HL-60 (cell line): ENCODE results near the gene PPM1E.

Experiments used
- POLR2AphosphoS5 ChIP-seq: IDR thresholded peaks from 2 replicates; pipeline ENCODE4 v1.6.1; 2012; ENCODE audit warnings: low read depth
- REST ChIP-seq: IDR thresholded peaks from 2 replicates; pipeline ENCODE4 v1.6.1; 2012; ENCODE audit warnings: low read depth; ENCODE audit not compliant: insufficient replicate concordance
- TF ChIP-seq, protein P1 (sequence below): IDR thresholded peaks from one replicate; pipeline ENCODE4 v1.5.1; 2011; ENCODE audit warnings: low read length, control low read depth, inconsistent platforms; ENCODE audit not compliant: insufficient read depth

DNA sequence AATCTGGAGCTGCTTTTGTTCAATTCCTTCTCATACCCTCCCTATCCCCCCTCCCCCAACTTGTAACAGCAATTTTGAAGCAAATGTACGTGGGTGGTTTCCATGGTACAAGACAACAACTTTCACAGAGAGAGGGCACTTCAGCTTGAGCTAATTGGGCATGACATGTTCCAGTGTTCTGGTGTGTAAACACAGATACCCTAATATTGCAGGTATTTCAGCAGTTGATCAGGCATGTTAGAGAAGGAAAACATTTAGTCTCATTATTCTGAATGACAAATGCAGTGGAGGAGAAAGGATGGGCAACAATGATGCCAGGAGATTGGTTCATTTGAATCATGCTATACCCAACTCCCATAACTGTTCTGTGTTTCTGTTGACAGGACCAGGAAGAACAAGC is 213.5 kb downstream of the PPM1E start:
- TF ChIP-seq POLR2AphosphoS5: no peak
- TF ChIP-seq, protein P1, sequence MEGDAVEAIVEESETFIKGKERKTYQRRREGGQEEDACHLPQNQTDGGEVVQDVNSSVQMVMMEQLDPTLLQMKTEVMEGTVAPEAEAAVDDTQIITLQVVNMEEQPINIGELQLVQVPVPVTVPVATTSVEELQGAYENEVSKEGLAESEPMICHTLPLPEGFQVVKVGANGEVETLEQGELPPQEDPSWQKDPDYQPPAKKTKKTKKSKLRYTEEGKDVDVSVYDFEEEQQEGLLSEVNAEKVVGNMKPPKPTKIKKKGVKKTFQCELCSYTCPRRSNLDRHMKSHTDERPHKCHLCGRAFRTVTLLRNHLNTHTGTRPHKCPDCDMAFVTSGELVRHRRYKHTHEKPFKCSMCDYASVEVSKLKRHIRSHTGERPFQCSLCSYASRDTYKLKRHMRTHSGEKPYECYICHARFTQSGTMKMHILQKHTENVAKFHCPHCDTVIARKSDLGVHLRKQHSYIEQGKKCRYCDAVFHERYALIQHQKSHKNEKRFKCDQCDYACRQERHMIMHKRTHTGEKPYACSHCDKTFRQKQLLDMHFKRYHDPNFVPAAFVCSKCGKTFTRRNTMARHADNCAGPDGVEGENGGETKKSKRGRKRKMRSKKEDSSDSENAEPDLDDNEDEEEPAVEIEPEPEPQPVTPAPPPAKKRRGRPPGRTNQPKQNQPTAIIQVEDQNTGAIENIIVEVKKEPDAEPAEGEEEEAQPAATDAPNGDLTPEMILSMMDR: no peak
- TF ChIP-seq REST: no peak
